Endothelial cell of umbilical vein (primary cell): ENCODE measurements around the gene GLRX.
"Not testable (repeated sequence)": the region's sequence is repeated elsewhere in the genome, so short reads cannot be mapped to it uniquely, and the experiment has no call there.

Experiments
- EZH2 ChIP-seq: IDR thresholded peaks from 2 replicates; pipeline ENCODE4 v1.6.1; 2012; ENCODE audit warnings: borderline replicate concordance, low read depth, mild to moderate bottlenecking, moderate library complexity, low read length, inconsistent platforms; ENCODE audit not compliant: severe bottlenecking
- FOS ChIP-seq: IDR thresholded peaks from 2 replicates; pipeline ENCODE4 v1.6.1; 2011; ENCODE audit warnings: mild to moderate bottlenecking, low read length, moderate library complexity, borderline replicate concordance; ENCODE audit not compliant: insufficient read depth
- JUN ChIP-seq: IDR thresholded peaks from 2 replicates; pipeline ENCODE4 v1.6.1; 2011; ENCODE audit warnings: borderline replicate concordance, low read depth; ENCODE audit not compliant: insufficient read length, insufficient read depth
- MYC ChIP-seq: IDR thresholded peaks from one replicate; pipeline ENCODE4 v1.6.1; 2011; ENCODE audit warnings: mild to moderate bottlenecking, low read depth, low read length
- POLR2A ChIP-seq: IDR thresholded peaks from 2 replicates; pipeline ENCODE4 v1.6.1; 2012; ENCODE audit warnings: low read depth, mild to moderate bottlenecking, control low read depth, low read length
- POLR2AphosphoS5 ChIP-seq: IDR thresholded peaks from 2 replicates; pipeline ENCODE4 v1.6.1; 2012; ENCODE audit warnings: low read depth, mild to moderate bottlenecking, control low read depth, low read length, moderate library complexity; ENCODE audit not compliant: insufficient read depth
- TF ChIP-seq, protein P1 (sequence below), 2 donors: IDR thresholded peaks; 1 replicate in 1 of 2; 2 replicates in 1 of 2; pipeline ENCODE4 v1.5.1; 2011; ENCODE audit warnings: low read length in 2 of 2, mild to moderate bottlenecking in 2 of 2, moderate library complexity in 2 of 2, control low read depth in 1 of 2, inconsistent platforms in 1 of 2, low read depth in 1 of 2; ENCODE audit not compliant: insufficient read depth in 1 of 2; ENCODE audit errors: extremely low read depth in 1 of 2
- TF ChIP-seq, protein P2 (sequence below): IDR thresholded peaks from 2 replicates; pipeline ENCODE4 v1.6.1; 2011; ENCODE audit not compliant: insufficient read depth, insufficient read length

DNA sequence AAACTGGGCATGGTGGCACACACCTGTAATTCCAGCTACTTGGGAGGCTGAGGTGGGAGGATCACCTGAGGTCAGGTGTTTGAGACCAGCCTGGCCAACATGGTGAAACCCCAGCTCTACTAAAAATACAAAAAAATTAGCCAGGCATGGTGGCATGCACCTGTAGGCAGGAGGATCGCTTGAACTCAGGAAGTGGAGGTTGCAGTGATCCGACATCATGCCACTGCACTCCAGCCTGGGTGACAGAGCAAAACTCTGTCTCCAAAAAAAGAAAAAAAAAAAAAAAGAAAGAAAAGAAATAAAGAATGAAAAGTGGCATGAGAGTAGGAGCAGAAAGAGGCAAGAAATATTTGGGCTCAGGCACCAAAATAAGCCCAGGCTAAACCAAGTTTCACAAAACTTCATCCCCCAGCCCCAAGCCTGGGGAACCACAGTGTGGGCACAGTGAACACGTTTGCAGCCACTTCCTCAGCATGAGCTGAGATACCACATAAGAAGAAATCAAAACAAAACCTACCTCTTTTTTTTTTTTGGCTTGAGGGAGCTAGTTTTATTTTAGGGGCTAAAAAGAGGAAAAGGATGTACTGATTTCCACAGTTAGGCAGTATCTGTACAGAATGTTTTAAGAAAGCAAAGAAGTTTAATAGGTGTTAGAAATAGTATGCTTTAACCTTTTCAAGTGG lies 46.8 kb upstream of the GLRX start:
- TF ChIP-seq, protein P1, sequence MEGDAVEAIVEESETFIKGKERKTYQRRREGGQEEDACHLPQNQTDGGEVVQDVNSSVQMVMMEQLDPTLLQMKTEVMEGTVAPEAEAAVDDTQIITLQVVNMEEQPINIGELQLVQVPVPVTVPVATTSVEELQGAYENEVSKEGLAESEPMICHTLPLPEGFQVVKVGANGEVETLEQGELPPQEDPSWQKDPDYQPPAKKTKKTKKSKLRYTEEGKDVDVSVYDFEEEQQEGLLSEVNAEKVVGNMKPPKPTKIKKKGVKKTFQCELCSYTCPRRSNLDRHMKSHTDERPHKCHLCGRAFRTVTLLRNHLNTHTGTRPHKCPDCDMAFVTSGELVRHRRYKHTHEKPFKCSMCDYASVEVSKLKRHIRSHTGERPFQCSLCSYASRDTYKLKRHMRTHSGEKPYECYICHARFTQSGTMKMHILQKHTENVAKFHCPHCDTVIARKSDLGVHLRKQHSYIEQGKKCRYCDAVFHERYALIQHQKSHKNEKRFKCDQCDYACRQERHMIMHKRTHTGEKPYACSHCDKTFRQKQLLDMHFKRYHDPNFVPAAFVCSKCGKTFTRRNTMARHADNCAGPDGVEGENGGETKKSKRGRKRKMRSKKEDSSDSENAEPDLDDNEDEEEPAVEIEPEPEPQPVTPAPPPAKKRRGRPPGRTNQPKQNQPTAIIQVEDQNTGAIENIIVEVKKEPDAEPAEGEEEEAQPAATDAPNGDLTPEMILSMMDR (IDR thresholded peaks at IDR 0.05; ENCODE audit: extremely low read depth in 1 of 2, insufficient read depth in 1 of 2, low read depth in 1 of 2, low read length in 2 of 2) = not testable (repeated sequence)
- TF ChIP-seq EZH2, POLR2A, POLR2AphosphoS5, MYC, JUN, FOS: not testable (repeated sequence)
- TF ChIP-seq, protein P2, sequence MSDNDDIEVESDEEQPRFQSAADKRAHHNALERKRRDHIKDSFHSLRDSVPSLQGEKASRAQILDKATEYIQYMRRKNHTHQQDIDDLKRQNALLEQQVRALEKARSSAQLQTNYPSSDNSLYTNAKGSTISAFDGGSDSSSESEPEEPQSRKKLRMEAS = not testable (repeated sequence)
